Activated naive CD4-positive, alpha-beta T cell treated with Interleukin-2 at 50 U/mL for 16 hours (primary cell): ENCODE results near the gene RAP1GAP2.
"Not testable (repeated sequence)": the region's sequence is repeated elsewhere in the genome, so short reads cannot be mapped to it uniquely, and the experiment has no call there.

Experiments used
- DNase-seq: peaks from one replicate; pipeline ENCODE4 v3.0.0-alpha.2; 2020

Gene RAP1GAP2

DNA sequence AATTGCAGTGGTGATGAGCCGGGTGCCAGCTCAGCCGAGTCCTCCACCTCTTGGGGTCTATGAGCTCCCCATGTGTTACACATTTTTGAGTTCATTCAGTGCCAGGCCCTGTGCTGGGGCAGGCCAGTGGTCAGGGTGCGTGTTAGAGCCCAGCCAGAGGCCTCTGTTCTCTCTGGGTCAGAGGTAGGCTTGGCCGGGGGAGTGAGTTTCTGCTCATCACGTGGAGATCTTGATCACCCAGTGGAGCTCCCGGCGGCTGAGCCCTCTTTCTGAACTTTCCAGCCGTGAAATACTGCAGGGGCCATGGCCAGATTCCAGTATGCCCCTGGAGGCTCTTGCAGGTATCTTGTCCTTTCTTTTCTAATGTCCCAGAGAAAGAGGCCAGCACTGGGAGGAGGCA is 93.0 kb downstream of the RAP1GAP2 start:
- no peak for DNase-seq

GRCh38 chr17:2890778-2891177 is 94.5 kb downstream of the RAP1GAP2 start:
- DNase-seq, result not testable (repeated sequence)

- no peak for DNase-seq
These were observed 96.2 kb downstream of the RAP1GAP2 start for GRCh38 chr17:2892305-2892971.

DNA sequence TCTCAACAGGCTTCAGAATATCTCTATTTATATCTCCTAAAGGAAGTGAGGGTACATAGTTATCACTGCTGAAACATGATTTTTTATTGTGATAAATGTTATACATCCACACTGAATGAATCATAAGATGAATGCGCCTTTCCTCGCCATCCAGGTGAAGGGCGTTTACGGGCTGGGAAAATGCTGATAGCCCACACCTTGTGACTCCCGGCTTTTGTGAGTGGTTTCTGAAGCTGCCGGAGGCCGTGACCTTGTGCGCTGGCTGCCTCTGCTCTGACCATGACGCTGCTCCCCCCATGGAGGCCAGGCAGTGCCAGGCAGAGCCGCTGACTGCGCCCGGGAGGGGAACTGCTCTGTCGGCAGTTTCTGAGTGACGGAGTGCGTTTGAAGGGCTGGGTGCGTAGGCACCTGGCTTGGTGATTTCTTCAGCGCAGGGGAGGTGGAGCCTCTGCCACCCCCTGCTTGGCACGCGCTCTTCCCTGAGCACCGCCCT is 97.2 kb downstream of the RAP1GAP2 start:
- no peak for DNase-seq

DNA sequence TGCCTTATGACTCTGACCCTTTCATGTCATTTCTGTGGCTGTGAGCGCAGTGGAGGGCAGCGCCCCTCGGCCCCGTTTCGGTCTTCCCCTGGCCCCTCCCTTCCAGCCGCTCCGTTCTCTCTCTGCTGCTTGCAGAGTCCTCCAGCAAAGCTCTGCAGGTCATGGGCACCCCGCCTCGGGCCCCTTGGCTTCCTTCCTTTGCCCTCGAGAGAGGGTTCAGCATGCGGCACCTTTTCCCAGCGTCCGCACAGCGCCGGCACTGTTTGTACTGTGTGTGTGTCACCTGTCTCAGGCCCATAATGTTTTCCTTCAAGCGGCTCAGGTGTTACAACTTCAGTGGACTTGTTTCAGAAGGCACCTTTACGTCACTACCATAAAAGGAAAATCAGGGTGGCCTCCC is 98.5 kb downstream of the RAP1GAP2 start:
- no peak for DNase-seq

- no peak for DNase-seq
These were observed 101.4 kb downstream of the RAP1GAP2 start for GRCh38 chr17:2897605-2898004.

DNA sequence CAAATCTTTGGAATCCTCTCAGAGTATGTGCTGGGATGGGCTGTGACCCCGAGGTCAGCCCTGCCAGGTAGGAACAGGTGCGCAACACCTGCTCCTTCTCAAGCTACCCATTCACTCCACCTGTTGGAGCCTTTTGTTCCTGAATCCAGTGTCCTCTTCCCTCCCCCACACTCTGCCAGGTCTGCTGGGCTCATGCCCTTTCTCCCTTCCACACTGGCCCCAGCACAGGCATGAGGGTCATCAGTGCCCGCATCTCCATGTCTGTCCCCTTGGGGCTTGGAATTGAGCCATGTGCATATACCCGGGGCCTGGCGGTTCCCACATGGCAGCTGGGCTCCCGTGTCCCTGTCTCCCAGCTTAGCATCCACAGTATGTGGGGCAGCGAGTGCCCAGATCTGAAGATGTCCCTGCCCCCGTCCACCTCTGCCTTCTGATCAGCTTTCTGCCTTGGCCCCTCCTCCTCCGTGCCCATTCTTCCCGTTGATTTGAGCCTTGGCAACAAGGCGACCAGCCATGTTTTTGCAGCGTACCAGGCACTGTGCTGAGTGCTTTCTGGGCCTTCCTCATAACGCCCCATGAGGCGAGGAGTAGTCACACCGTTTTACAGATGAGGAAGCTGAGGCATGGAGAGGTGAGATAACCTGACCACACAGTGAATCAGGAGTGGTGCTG is 102.2 kb downstream of the RAP1GAP2 start:
- DNase-seq, result no peak

GRCh38 chr17:2899906-2900305 is 103.7 kb downstream of the RAP1GAP2 start:
- no peak for DNase-seq

DNA sequence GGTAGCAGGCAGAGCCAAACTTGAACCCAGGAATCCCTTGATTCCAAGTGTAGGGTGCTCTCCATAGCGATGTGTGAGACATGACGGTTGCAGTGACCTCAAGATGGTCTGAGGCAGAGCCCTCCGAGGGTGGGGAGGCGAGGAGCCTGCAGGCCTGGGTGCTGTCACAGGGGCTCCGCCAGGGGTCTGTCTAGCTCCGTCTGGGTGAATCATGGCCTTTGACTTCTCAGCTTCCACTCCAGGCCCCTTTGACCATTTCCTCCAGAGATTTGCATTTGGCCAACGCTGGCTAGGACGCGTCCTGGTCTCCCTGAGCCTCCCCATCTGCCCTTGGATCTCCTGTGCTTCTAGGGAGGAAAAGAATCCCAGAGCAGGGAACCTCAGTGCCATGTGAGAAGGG is 104.6 kb downstream of the RAP1GAP2 start:
- no peak for DNase-seq

- DNase-seq, result no peak
These were observed 105.3 kb downstream of the RAP1GAP2 start for GRCh38 chr17:2901582-2901981.

DNA sequence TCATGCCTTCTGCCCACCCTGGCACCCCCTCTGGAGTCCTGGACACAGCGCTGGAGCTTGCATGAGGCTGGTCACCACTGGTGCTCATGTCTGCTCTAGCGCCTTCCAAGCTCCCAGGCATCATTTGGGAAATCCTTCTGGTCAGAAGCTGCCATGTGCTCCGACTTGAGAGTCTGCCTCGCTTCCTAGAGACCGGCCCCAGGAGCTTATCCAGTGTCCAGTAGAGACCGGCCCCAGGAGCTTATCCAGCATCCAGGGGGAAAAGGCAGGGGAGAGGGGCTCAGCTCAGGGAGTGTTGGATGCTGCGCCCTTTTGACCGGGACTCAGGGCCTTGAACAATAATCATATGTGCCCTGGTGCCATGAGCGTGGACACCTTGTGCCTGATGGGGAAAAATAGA is 106.3 kb downstream of the RAP1GAP2 start:
- no peak for DNase-seq

DNA sequence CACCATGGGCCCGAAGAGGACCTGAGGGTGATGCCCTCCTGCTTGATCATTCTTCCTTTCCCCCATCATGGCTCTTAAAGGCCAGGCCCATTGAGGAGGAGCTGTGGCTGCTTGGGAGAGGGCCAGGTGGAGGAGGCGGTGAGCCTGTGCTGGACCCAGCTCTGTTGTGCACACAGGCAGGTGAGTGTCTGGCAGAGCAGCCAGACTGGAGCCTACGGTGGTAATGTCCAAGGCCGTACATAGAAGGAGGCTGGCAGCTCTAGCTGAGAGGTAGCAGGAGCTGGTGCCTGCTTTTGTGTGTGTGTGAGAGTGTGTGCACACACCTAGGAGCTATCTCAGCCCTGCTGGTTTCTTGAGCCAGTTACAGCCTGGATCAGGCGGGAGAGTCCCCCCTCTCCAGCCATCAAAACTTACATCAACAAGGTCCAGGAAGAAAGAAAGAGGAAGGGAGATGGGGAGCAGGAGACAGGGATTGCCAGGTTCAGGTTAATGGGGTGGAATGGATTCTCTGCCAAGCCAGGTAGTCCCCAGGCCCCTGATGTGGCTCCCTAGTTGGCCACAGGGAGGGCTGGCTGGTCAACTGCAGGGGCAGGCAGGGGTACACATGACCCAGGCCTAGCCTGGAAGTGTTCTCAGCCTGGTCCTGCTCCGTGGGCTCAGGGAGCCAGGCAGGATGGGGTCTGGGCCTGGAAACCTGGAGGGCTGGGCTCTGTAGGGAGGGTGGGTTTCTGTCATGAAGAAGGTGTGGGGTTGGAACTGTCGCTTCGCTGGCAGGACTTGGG is 107.1 kb downstream of the RAP1GAP2 start:
- DNase-seq, result no peak

GRCh38 chr17:2904135-2904534 is 107.9 kb downstream of the RAP1GAP2 start:
- DNase-seq, result no peak

DNA sequence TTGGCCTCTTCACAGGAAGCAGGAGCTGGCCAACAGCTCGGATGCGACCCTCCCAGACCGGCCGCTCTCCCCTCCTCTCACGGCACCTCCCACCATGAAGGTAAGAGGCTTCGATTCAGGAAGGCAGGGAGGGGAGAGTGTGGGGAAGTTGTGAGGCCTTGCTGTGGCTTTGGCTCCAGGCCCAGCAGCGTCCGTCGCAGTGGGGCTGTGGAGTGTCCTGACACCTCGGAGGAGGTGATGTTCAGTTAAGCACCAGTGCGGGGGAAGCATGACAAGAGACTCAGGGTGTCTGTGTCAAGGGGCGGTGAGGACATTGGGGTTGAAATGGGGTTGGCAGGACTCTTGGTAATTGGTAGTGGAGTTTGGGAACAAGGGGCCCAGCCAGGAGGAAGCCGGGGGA is 109.0 kb downstream of the RAP1GAP2 start:
- DNase-seq, result no peak

GRCh38 chr17:2905696-2906501 is 109.7 kb downstream of the RAP1GAP2 start:
- DNase-seq, result no peak

DNA sequence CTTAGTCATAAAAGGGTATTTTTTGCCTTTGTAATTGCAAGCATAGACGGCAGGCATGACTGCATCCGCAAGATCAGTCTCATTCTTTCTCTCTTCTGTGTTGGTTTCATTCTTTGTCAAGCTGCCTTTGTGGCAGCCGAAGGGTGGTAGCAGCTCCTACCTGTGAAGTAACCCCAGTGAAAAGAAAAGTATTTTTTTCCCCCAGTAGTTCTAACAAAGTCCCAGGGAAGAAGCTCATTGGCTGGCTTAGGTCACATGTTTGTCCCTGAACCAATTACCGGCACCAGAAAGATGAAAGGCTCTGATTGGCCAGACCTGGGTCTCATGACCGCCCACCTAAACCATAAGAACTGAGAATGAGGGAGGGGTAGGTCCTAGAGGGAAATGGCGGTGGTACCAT is 110.7 kb downstream of the RAP1GAP2 start:
- DNase-seq, result peak; percentile 51

DNA sequence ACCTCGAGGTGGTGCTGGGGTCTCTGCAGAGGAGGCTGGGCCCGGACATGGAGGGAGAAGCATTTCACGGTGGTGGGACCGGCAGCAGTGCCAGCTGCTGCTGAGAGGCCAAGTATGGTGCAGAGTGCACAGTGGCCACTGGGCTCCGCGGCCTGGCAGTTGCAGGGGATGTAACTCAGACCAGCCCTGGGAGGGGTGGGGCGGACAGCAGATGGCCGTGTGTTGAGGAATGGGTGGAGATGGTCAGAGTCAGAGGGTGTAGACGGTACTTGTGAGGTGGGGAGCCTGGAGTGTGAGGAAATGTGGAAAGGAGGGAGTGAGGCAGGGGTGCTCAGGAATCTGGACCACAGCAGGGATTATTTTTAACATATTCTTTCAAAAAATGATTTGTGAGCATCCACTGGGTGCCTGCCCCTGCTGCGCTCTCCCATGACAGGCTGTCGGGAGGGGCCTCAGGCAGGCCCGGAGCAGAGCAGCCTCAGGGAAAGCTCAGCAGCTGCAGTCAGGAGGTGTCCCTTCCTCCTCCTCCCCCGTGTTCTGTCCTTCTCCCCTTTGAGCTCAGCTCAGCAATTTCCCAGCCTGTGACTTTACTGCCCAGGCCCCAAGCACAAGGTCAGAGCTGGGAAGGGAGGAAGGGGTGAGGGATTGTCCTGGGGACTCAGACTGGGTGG is 113.1 kb downstream of the RAP1GAP2 start:
- DNase-seq, result no peak

DNA sequence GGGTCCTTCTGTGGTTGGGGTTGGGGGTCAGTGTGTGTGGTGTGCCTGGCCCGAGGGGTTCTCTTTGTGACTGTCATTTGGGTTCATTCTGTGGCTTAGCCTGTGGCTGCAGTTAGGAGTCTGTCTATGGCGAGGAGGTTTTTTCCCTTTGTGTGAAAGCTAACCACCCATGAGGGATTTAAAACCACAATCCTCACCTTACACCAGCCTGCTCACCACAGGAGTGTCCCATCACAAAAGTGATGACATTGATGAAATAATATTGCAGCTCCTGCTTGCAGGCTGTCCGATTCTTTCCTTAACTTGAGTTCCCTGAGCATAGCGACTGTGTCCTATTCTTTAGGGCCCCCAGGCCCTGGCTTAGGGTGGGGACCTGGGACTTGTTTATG is 113.6 kb downstream of the RAP1GAP2 start:
- DNase-seq, result no peak

DNA sequence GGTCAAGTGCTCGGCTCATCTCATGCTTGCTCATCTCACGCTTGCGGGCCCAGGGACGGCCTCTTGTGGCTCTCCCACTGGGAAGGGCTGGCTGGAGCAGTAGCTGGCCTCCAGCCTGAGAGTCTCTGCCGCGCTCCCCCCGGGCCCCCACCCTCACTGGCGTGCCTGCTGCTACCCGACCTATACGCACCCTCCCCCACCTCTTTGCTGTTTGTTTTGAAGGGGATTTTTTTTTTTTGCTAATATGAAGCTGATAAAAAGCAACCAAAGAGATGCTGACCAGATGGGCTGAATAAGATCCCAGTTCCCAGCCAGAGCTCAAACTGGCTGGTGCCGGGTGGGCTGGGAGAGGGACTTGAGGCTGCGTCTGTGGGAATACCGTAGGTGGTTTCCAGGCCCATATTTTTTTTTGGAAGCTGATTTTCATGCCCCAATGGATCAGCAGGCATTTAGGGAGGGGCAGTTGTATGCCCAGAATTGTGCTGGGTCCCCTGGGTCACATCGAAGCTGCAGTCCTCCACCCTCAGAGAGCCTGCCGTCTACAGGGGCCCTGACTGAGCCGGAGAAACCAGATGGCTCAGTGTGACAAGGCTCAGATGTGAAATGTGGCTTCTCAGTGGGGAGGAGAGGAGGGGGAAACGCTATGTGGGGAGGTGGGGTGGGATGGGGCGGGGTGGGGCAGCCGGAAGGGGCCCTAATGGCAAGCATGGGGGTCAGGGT is 115.0 kb downstream of the RAP1GAP2 start:
- no peak for DNase-seq

- no peak for DNase-seq
These were observed 115.5 kb downstream of the RAP1GAP2 start for GRCh38 chr17:2911755-2912111.

- DNase-seq, result no peak
These were observed 116.5 kb downstream of the RAP1GAP2 start for GRCh38 chr17:2912754-2913153.

GRCh38 chr17:2916461-2916860 is 120.2 kb downstream of the RAP1GAP2 start:
- no peak for DNase-seq
